ENCODE measurements around the gene ESF1.

ESF1 gene

DNA sequence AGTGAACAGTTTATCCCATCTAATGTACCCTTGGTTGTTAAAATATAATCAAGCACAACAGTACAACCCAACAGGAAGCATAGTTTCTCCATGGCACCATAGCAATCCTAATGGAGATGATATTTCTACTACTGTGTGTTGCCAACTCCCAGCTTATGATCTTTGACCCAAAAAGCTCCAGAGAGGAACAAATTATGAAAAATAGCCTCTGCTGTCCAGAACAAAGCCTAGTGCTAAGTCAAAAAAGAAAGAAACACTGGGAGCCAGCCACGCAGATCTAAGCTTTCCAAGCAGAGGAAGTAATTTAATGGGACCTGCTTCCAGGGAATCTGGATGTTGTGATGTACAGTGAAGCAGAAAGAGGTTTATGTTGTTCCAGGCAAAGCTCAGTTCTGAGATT lies 93.8 kb downstream of the ESF1 start:
- H3K4me3 ChIP-seq (ENCODE audit: low read depth, low read length): no peak overlapping the region
- H2AK5ac ChIP-seq (ENCODE audit: low read length): no peak overlapping the region
- H3K27me3 ChIP-seq (ENCODE audit: insufficient read depth, low read length): no peaks in the 10 kb centered on the region
- H3K18ac ChIP-seq (ENCODE audit: low read length): no peak overlapping the region
- H3K36me3 ChIP-seq (ENCODE audit: control insufficient read depth in 1 of 2, insufficient read depth in 2 of 2, low read length in 2 of 2): no peaks in the 10 kb centered on the region
- H4K12ac ChIP-seq (ENCODE audit: low read depth, low read length): no peak overlapping the region
- H3K79me2 ChIP-seq (ENCODE audit: control insufficient read depth, insufficient read depth, low read length, poor library complexity): no peaks in the 10 kb centered on the region
- no peak overlapping the region for H3K9ac ChIP-seq (ENCODE audit: low read length)
- no peak overlapping the region for H2AFZ ChIP-seq (ENCODE audit: insufficient read depth, low read length, poor library complexity)
- no peak overlapping the region for H3K4ac ChIP-seq (ENCODE audit: low read depth, low read length)
- H3K14ac ChIP-seq (ENCODE audit: low read length): no peak overlapping the region
- no peak overlapping the region for H3K27ac ChIP-seq (ENCODE audit: low read depth, low read length)
- no CpG with 5 or more reads among the region's 1 CpG for WGBS (ENCODE audit: extremely low coverage, insufficient coverage, insufficient read length)
- no peak overlapping the region for H2BK5ac ChIP-seq (ENCODE audit: low read depth, low read length, poor library complexity)
- H4K91ac ChIP-seq (ENCODE audit: low read depth, low read length): no peak overlapping the region
- no peak overlapping the region for H3K4me2 ChIP-seq (ENCODE audit: low read length)
- no peak overlapping the region for H2BK12ac ChIP-seq (ENCODE audit: low read length)
- no peaks in the 10 kb centered on the region for H3K4me1 ChIP-seq (ENCODE audit: control insufficient read depth in 1 of 2, insufficient read depth in 2 of 2, low read length in 2 of 2)
- H3K9me3 ChIP-seq (ENCODE audit: insufficient read depth, low read depth, low read length): no peaks in the 10 kb centered on the region
- no peak overlapping the region for H2BK120ac ChIP-seq (ENCODE audit: insufficient read depth, low read length, poor library complexity)
- no peak overlapping the region for H3K23ac ChIP-seq (ENCODE audit: low read length)
- no peak overlapping the region for H4K8ac ChIP-seq (ENCODE audit: low read depth, low read length)
- DNase-seq: no peak
- no peaks in the 10 kb centered on the region for H3K79me1 ChIP-seq (ENCODE audit: low read length)

DNA sequence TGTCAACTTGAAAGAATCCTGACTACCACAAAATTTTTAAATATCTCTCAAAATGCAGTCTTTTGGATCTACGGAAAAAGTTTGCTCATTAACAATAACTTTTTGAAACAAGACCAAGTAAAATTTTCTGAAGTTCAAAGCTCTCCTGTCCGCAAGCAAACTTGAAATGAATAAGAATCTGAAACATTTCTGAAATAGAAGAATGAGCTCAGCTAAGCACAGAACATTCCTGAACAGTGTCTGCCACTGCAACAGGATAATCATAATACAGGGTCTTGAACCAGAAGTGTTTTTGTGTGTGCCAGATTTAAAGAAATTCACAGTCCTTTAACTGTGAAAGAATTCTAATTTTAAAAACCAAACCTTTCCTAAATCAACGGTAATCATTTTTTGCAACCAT lies 96.9 kb downstream of the ESF1 start:
- Histone ChIP-seq H3K18ac (ENCODE audit: low read length) (no peak overlapping the region), H3K9me3 (ENCODE audit: insufficient read depth, low read depth, low read length) (peaks cover 1% of the 10 kb centered on the region), H3K23ac (ENCODE audit: low read length) (no peak overlapping the region), H2BK5ac (ENCODE audit: low read depth, low read length, poor library complexity) (no peak overlapping the region), H3K79me2 (ENCODE audit: control insufficient read depth, insufficient read depth, low read length, poor library complexity) (no peaks in the 10 kb centered on the region), H3K27me3 (ENCODE audit: insufficient read depth, low read length) (no peaks in the 10 kb centered on the region), H4K91ac (ENCODE audit: low read depth, low read length) (no peak overlapping the region), H3K79me1 (ENCODE audit: low read length) (no peaks in the 10 kb centered on the region), H2BK120ac (ENCODE audit: insufficient read depth, low read length, poor library complexity) (no peak overlapping the region), H3K4me1 (ENCODE audit: control insufficient read depth in 1 of 2, insufficient read depth in 2 of 2, low read length in 2 of 2) (no peaks in the 10 kb centered on the region), H3K14ac (ENCODE audit: low read length) (no peak overlapping the region), H4K12ac (ENCODE audit: low read depth, low read length) (no peak overlapping the region), H2BK12ac (ENCODE audit: low read length) (no peak overlapping the region), H3K36me3 (ENCODE audit: control insufficient read depth in 1 of 2, insufficient read depth in 2 of 2, low read length in 2 of 2) (no peaks in the 10 kb centered on the region), H3K4ac (ENCODE audit: low read depth, low read length) (no peak overlapping the region), H2AFZ (ENCODE audit: insufficient read depth, low read length, poor library complexity) (no peak overlapping the region), H2AK5ac (ENCODE audit: low read length) (no peak overlapping the region), H4K8ac (ENCODE audit: low read depth, low read length) (no peak overlapping the region), H3K9ac (ENCODE audit: low read length) (no peak overlapping the region), H3K4me2 (ENCODE audit: low read length) (no peak overlapping the region), H3K27ac (ENCODE audit: low read depth, low read length) (no peak overlapping the region), H3K4me3 (ENCODE audit: low read depth, low read length) (no peak overlapping the region)
- DNase-seq: no peak
- WGBS (ENCODE audit: extremely low coverage, insufficient coverage, insufficient read length): no CpG with 5 or more reads among the region's 3 CpGs

DNA sequence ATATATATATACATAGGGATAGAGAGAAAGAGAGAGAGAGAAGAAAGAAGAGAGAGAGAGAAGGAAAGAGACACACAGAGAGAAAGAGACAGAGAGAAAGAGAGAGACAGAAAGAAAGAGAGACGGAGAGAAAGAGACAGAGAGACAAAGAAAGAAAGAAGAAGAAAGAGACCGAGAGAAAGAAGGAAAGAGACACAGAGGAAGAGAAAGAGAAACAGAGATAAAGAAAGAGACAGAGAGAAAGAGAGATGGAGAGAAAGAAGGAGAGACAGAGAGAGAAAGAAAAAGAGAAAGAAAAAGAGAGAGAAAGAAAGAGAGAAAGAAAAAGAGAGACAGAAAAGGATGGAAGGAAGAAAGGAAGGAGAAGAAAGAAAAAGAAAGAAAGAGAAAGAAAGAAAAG lies 99.1 kb downstream of the ESF1 start:
- no peak overlapping the region for H2BK120ac ChIP-seq (ENCODE audit: insufficient read depth, low read length, poor library complexity)
- no peak overlapping the region for H2AFZ ChIP-seq (ENCODE audit: insufficient read depth, low read length, poor library complexity)
- no peak for DNase-seq
- no peak overlapping the region for H3K27ac ChIP-seq (ENCODE audit: low read depth, low read length)
- H4K12ac ChIP-seq (ENCODE audit: low read depth, low read length): no peak overlapping the region
- no peaks in the 10 kb centered on the region for H3K79me2 ChIP-seq (ENCODE audit: control insufficient read depth, insufficient read depth, low read length, poor library complexity)
- peaks cover 1% of the 10 kb centered on the region for H3K9me3 ChIP-seq (ENCODE audit: insufficient read depth, low read depth, low read length)
- peaks cover 0 to 3% of the 10 kb centered on the region in 2 experiments for H3K4me1 ChIP-seq (ENCODE audit: control insufficient read depth in 1 of 2, insufficient read depth in 2 of 2, low read length in 2 of 2)
- no CpG with 5 or more reads among the region's 2 CpGs for WGBS (ENCODE audit: extremely low coverage, insufficient coverage, insufficient read length)
- H3K79me1 ChIP-seq (ENCODE audit: low read length): no peaks in the 10 kb centered on the region
- H3K4ac ChIP-seq (ENCODE audit: low read depth, low read length): no peak overlapping the region
- H2BK12ac ChIP-seq (ENCODE audit: low read length): no peak overlapping the region
- H4K8ac ChIP-seq (ENCODE audit: low read depth, low read length): no peak overlapping the region
- no peaks in the 10 kb centered on the region for H3K27me3 ChIP-seq (ENCODE audit: insufficient read depth, low read length)
- no peak overlapping the region for H3K4me3 ChIP-seq (ENCODE audit: low read depth, low read length)
- no peak overlapping the region for H3K9ac ChIP-seq (ENCODE audit: low read length)
- H3K14ac ChIP-seq (ENCODE audit: low read length): no peak overlapping the region
- no peak overlapping the region for H4K91ac ChIP-seq (ENCODE audit: low read depth, low read length)
- H3K36me3 ChIP-seq (ENCODE audit: control insufficient read depth in 1 of 2, insufficient read depth in 2 of 2, low read length in 2 of 2): no peaks in the 10 kb centered on the region
- H3K18ac ChIP-seq (ENCODE audit: low read length): no peak overlapping the region
- H2AK5ac ChIP-seq (ENCODE audit: low read length): no peak overlapping the region
- no peak overlapping the region for H3K23ac ChIP-seq (ENCODE audit: low read length)
- H2BK5ac ChIP-seq (ENCODE audit: low read depth, low read length, poor library complexity): no peak overlapping the region
- no peak overlapping the region for H3K4me2 ChIP-seq (ENCODE audit: low read length)

DNA sequence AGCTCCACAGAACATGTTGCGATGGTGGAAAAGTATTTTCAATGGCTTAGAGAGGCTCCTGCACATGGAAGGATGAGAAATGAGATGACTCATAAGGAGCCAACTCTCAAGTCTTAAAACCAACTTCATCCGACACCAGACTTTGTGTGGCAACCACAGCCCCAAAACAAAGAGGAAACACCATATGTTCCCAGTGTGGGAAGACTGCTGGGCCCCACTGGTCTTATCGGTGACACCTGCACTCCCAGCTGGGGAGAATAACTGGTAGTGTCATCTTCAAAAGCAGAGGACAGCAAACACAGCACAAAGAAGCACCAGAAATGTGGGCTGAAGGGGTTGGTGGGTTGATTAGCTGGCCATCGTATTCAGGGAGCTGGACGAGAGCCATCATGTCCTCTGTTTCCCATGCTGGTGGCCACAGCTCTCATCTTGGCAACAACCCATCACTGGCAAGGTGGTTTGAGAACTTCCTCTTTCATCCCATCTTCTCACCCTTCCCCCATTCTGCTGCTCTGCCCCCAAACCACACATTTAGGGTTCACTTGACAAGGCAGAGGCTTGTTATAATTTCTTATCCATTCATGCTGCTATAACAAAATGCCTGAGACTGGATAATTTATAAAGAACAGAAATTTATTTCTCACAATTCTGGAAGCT lies 100.0 kb downstream of the ESF1 start:
- WGBS (ENCODE audit: extremely low coverage, insufficient coverage, insufficient read length): no CpG with 5 or more reads among the region's 5 CpGs
- H3K23ac ChIP-seq (ENCODE audit: low read length): peak overlapping the region; percentile 12
- no peak overlapping the region for H4K12ac ChIP-seq (ENCODE audit: low read depth, low read length)
- no peak overlapping the region for H2AFZ ChIP-seq (ENCODE audit: insufficient read depth, low read length, poor library complexity)
- H3K14ac ChIP-seq (ENCODE audit: low read length): no peak overlapping the region
- no peak overlapping the region for H4K8ac ChIP-seq (ENCODE audit: low read depth, low read length)
- H3K18ac ChIP-seq (ENCODE audit: low read length): no peak overlapping the region
- peaks cover 1% of the 10 kb centered on the region for H3K9me3 ChIP-seq (ENCODE audit: insufficient read depth, low read depth, low read length)
- no peak overlapping the region for H4K91ac ChIP-seq (ENCODE audit: low read depth, low read length)
- no peak overlapping the region for H2BK12ac ChIP-seq (ENCODE audit: low read length)
- H2AK5ac ChIP-seq (ENCODE audit: low read length): no peak overlapping the region
- no peaks in the 10 kb centered on the region for H3K79me1 ChIP-seq (ENCODE audit: low read length)
- H3K27ac ChIP-seq (ENCODE audit: low read depth, low read length): no peak overlapping the region
- no peak overlapping the region for H3K4me2 ChIP-seq (ENCODE audit: low read length)
- peaks cover 0 to 3% of the 10 kb centered on the region in 2 experiments for H3K4me1 ChIP-seq (ENCODE audit: control insufficient read depth in 1 of 2, insufficient read depth in 2 of 2, low read length in 2 of 2)
- H2BK120ac ChIP-seq (ENCODE audit: insufficient read depth, low read length, poor library complexity): no peak overlapping the region
- no peaks in the 10 kb centered on the region for H3K36me3 ChIP-seq (ENCODE audit: control insufficient read depth in 1 of 2, insufficient read depth in 2 of 2, low read length in 2 of 2)
- H3K79me2 ChIP-seq (ENCODE audit: control insufficient read depth, insufficient read depth, low read length, poor library complexity): no peaks in the 10 kb centered on the region
- no peak overlapping the region for H3K4ac ChIP-seq (ENCODE audit: low read depth, low read length)
- no peaks in the 10 kb centered on the region for H3K27me3 ChIP-seq (ENCODE audit: insufficient read depth, low read length)
- DNase-seq: no peak
- H3K9ac ChIP-seq (ENCODE audit: low read length): no peak overlapping the region
- no peak overlapping the region for H3K4me3 ChIP-seq (ENCODE audit: low read depth, low read length)
- H2BK5ac ChIP-seq (ENCODE audit: low read depth, low read length, poor library complexity): no peak overlapping the region

Measured in trophoblast cell (in vitro differentiated cells and primary cell).